ENCODE data around the gene LAG3.

Gene LAG3

GRCh38 chr12:6822426-6823135 is 50.3 kb downstream of the LAG3 start:
- Histone ChIP-seq H3K9ac (ENCODE audit: low read depth, low read length) (no peak overlapping the region), H3K4me2 (ENCODE audit: low read length) (no peak overlapping the region), H3K27me3 (ENCODE audit: control insufficient read depth, insufficient read depth, low read length) (peaks cover 24% of the 10 kb centered on the region), H3K4me3 (ENCODE audit: low read length) (no peak overlapping the region), H3K4me1 (ENCODE audit: control insufficient read depth, insufficient read depth, low read length) (peaks cover 41% of the 10 kb centered on the region), H3K36me3 (ENCODE audit: insufficient read depth, low read length) (no peaks in the 10 kb centered on the region), H3K9me3 (replicated peaks; ENCODE audit: low read length) (no peaks in the 10 kb centered on the region)

DNA sequence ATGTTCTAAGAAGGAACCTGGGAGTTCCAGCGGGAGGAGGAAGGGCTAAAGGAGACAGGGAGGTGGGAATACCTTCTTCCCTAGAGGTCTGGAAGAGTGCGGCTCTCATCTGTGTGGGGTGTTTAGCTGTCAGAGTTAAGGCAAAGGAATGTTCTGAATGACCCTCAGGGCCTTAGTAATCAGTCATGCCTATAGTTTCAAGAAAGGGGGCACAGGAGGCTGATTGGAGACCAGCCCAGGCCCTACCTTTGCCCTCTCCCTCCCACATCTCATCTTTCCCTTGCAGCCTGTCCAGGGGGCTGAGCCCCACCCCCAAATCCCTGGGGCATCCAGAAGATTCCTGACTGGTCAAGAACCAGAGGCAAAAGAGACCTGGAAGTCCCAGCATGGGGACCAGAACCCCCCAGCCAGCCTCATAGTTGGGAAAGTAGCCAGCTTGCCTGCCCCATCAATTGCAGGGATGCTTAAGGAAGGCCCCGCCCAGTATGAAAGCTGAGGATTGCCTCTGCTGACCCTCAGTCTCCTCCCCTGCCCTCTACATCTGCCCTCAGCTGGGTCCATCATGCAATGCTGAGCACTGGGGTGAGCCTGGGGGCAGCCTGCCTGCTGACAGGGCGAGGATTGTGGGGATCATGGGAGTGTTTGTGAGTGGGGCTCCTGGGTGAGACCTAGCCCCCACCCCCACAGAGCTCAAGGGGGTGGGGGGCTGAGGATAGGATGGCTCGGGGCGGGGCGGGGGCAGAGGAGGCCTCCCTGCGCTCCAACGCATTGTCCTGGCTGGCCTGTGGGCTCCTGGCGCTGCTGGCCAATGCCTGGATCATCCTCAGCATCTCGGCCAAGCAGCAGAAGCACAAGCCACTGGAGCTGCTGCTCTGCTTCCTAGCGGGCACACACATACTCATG is 51.1 kb downstream of the LAG3 start:
- Histone ChIP-seq H3K36me3 (ENCODE audit: insufficient read depth, low read length) (no peaks in the 10 kb centered on the region), H3K4me3 (ENCODE audit: low read length) (no peak overlapping the region), H3K4me1 (ENCODE audit: control insufficient read depth, insufficient read depth, low read length) (peaks cover 42% of the 10 kb centered on the region), H3K9me3 (replicated peaks; ENCODE audit: low read length) (no peaks in the 10 kb centered on the region), H3K4me2 (ENCODE audit: low read length) (no peak overlapping the region), H3K9ac (ENCODE audit: low read depth, low read length) (no peak overlapping the region), H3K27me3 (ENCODE audit: control insufficient read depth, insufficient read depth, low read length) (peaks cover 24% of the 10 kb centered on the region)

- H3K36me3 ChIP-seq (ENCODE audit: insufficient read depth, low read length): no peaks in the 10 kb centered on the region
- no peak overlapping the region for H3K4me3 ChIP-seq (ENCODE audit: low read length)
- H3K9me3 ChIP-seq (replicated peaks; ENCODE audit: low read length): no peaks in the 10 kb centered on the region
- H3K4me2 ChIP-seq (ENCODE audit: low read length): no peak overlapping the region
- H3K27me3 ChIP-seq (ENCODE audit: control insufficient read depth, insufficient read depth, low read length): peaks cover 24% of the 10 kb centered on the region
- no peak overlapping the region for H3K9ac ChIP-seq (ENCODE audit: low read depth, low read length)
- H3K4me1 ChIP-seq (ENCODE audit: control insufficient read depth, insufficient read depth, low read length): peaks cover 42% of the 10 kb centered on the region
Observed at GRCh38 chr12:6824085-6824775, 51.9 kb downstream of the LAG3 start.

DNA sequence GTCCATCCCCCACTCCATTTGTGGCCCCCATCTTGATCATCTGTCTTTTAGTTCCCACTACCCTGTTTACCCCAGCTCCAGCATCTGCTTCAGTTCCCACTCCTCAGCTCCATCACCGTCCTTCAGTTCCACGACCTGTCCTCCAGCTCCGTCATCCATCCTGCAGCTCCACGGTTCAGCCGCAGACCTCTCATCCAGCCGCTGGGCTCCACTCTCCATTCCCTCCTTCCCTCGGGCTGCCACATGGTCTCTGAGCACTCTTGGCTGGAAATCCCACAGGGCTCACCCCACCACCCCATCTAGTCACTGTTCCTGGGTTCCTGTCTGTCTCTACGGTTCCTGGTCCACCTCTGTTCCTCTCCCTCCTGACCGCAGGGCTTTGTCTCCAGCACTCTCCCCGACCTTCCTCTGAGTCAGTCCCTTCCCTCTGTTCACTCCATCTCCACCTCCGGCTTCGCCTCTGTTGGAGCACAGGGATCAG is 52.6 kb downstream of the LAG3 start:
- H3K4me1 ChIP-seq (ENCODE audit: control insufficient read depth, insufficient read depth, low read length): peaks cover 41% of the 10 kb centered on the region
- no peaks in the 10 kb centered on the region for H3K36me3 ChIP-seq (ENCODE audit: insufficient read depth, low read length)
- H3K4me2 ChIP-seq (ENCODE audit: low read length): peak overlapping the region; percentile 79
- peaks cover 24% of the 10 kb centered on the region for H3K27me3 ChIP-seq (ENCODE audit: control insufficient read depth, insufficient read depth, low read length)
- H3K9me3 ChIP-seq (replicated peaks; ENCODE audit: low read length): no peaks in the 10 kb centered on the region
- H3K4me3 ChIP-seq (ENCODE audit: low read length): peak overlapping the region; percentile 61
- peak overlapping the region; percentile 19 for H3K9ac ChIP-seq (ENCODE audit: low read depth, low read length)

- Histone ChIP-seq H3K9ac (ENCODE audit: low read depth, low read length) (peak overlapping the region; percentile 19), H3K4me3 (ENCODE audit: low read length) (peak overlapping the region; percentile 61)
Observed at GRCh38 chr12:6825398-6826124, 53.2 kb downstream of the LAG3 start.

DNA sequence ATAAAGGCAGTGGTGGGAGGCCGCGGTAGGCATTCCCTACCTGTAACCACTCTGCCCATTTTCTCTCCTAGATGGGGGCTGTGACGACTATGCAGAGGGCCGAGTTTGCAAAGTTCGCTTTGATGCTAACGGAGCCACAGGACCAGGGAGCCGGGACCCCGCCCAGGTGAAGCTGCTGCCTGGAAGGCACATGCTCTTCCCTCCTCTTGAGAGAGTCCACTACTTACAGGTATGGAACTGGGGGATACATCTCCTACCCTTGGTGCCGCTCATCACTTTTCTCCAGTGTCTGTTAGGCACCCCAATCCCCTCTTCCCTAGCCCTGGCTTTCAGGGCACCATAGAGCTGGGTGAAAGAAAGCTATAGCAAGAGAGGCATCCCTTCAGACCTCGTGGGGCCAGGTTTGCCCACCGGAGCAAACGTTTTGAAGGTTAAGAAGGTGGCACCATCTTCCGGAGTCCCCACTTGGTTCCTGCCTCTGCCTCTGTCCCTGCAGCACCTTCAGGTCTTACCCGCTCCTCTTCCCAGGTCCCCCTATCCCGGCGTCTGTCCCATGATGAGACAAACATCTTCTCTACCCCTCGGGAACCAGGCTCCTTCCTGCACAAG is 53.9 kb downstream of the LAG3 start:
- H3K9ac ChIP-seq (ENCODE audit: low read depth, low read length): no peak overlapping the region
- peaks cover 11% of the 10 kb centered on the region for H3K36me3 ChIP-seq (ENCODE audit: insufficient read depth, low read length)
- no peak overlapping the region for H3K4me3 ChIP-seq (ENCODE audit: low read length)
- H3K27me3 ChIP-seq (ENCODE audit: control insufficient read depth, insufficient read depth, low read length): peaks cover 22% of the 10 kb centered on the region
- no peak overlapping the region for H3K4me2 ChIP-seq (ENCODE audit: low read length)
- no peaks in the 10 kb centered on the region for H3K9me3 ChIP-seq (replicated peaks; ENCODE audit: low read length)
- H3K4me1 ChIP-seq (ENCODE audit: control insufficient read depth, insufficient read depth, low read length): peaks cover 34% of the 10 kb centered on the region

More at GRCh38 chr12:6825398-6826124, 53.2 kb downstream of the LAG3 start:
- Histone ChIP-seq H3K36me3 (ENCODE audit: insufficient read depth, low read length) (peaks cover 5% of the 10 kb centered on the region), H3K4me2 (ENCODE audit: low read length) (peak overlapping the region; percentile 79), H3K27me3 (ENCODE audit: control insufficient read depth, insufficient read depth, low read length) (peaks cover 24% of the 10 kb centered on the region), H3K9me3 (replicated peaks; ENCODE audit: low read length) (no peaks in the 10 kb centered on the region), H3K4me1 (ENCODE audit: control insufficient read depth, insufficient read depth, low read length) (peaks cover 38% of the 10 kb centered on the region)

DNA sequence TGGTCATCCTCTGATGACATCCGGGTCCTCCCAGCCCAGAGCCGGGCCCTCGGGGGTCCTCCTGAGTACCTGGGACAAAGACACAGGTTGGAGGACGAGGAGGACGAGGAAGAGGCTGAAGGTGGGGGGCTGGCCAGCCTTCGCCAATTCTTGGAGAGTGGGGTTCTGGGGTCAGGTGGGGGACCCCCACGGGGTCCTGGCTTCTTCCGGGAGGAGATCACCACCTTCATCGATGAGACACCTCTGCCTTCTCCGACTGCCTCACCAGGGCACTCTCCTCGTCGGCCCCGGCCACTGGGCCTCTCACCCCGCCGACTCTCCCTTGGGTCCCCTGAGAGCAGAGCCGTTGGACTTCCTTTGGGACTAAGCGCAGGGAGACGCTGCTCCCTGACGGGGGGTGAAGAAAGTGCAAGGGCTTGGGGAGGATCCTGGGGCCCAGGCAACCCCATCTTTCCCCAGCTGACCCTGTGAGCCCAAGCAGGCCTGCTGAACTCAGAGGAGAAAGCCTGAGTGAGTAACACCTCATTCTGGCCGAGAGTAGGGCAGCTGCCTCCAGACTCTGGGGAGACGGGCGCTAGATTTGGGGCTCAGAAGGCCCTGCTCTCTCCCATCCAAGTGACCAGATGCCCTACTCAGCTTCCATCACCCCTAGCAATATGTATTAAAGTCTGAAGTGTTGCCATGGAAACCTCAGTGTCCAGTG is 54.6 kb downstream of the LAG3 start:
- H3K4me1 ChIP-seq (ENCODE audit: control insufficient read depth, insufficient read depth, low read length): peaks cover 30% of the 10 kb centered on the region
- H3K9ac ChIP-seq (ENCODE audit: low read depth, low read length): peak overlapping the region; percentile 43
- H3K4me3 ChIP-seq (ENCODE audit: low read length): no peak overlapping the region
- no peaks in the 10 kb centered on the region for H3K9me3 ChIP-seq (replicated peaks; ENCODE audit: low read length)
- peaks cover 17% of the 10 kb centered on the region for H3K36me3 ChIP-seq (ENCODE audit: insufficient read depth, low read length)
- peak overlapping the region; percentile 56 for H3K4me2 ChIP-seq (ENCODE audit: low read length)
- peaks cover 20% of the 10 kb centered on the region for H3K27me3 ChIP-seq (ENCODE audit: control insufficient read depth, insufficient read depth, low read length)

DNA sequence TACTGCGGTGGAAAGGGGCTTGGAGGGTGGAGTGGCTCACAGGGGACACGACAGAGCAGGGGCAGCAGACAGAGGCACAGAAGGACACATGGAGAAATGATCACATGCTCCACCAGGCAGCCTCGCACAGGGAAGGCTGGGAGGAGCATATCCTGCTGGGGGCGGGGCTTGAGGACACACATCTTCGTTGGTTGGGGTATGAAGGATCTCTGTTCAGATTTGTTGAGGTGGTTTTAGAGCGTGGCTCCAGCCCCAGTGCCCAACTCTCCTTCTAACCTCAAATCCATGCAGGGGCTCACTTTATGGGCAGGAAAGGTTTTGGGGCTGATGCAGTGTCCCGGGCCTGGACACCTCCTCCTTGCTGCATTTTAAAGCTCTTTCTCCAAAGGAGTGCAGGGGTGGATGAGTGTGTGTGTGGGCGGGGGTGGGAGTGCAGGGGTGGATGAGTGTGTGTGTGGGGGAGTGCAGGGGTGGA is 55.2 kb downstream of the LAG3 start:
- Histone ChIP-seq H3K4me3 (ENCODE audit: low read length) (no peak overlapping the region), H3K4me1 (ENCODE audit: control insufficient read depth, insufficient read depth, low read length) (peaks cover 25% of the 10 kb centered on the region)

More for the DNA sequence above, 55.2 kb downstream of the LAG3 start:
- Histone ChIP-seq H3K36me3 (ENCODE audit: insufficient read depth, low read length) (peaks cover 23% of the 10 kb centered on the region), H3K9ac (ENCODE audit: low read depth, low read length) (peak overlapping the region; percentile 43), H3K9me3 (replicated peaks; ENCODE audit: low read length) (no peaks in the 10 kb centered on the region), H3K4me2 (ENCODE audit: low read length) (peak overlapping the region; percentile 56), H3K27me3 (ENCODE audit: control insufficient read depth, insufficient read depth, low read length) (peaks cover 14% of the 10 kb centered on the region)
